ENCODE data around the gene DPP6.

GRCh38 chr7:154415709-154416399, 363.7 kb downstream of the DPP6 start:
- TF ChIP-seq CTCF (IDR thresholded peaks at IDR 0.05) (no peak), POLR2A (IDR thresholded peaks at IDR 0.05) (no peak)
